ENCODE data around the gene MMP28.
A peak's percentile ranks its signal among the peaks of the same experiment; 100 is the strongest.
"Not testable (repeated sequence)": the region's sequence is repeated elsewhere in the genome, so short reads cannot be mapped to it uniquely, and the experiment has no call there.

Gene MMP28

GRCh38 chr17:35757243-35757642 is 38.2 kb downstream of the MMP28 start:
- no peak overlapping the region for H3K9ac ChIP-seq (ENCODE audit: insufficient read length)
- no peaks in the 10 kb centered on the region for H3K9me3 ChIP-seq (ENCODE audit: low read depth, low read length)
- no peaks in the 10 kb centered on the region for H3K36me3 ChIP-seq (ENCODE audit: insufficient read depth, low read length)
- DNase-seq (ENCODE audit: low read depth, low spot score), result no peak
- H3K4me3 ChIP-seq, result no peak overlapping the region
- H3K27ac ChIP-seq, result no peak overlapping the region
- no peak for TF ChIP-seq FOXP2 (optimal IDR thresholded peaks at IDR 0.05; ENCODE audit: control extremely low read depth, extremely low read length, insufficient read depth)
- no peak for TF ChIP-seq POLR2AphosphoS5 (IDR thresholded peaks at IDR 0.05; ENCODE audit: borderline replicate concordance, low read depth, low read length)
- no peak for TF ChIP-seq EZH2 (IDR thresholded peaks at IDR 0.05)

GRCh38 chr17:35752945-35753764 is 42.3 kb downstream of the MMP28 start, which contains the start of gene GAS2L2:
Gene GAS2L2 (minus strand): TSS chr17:35753239. CDS start chr17:35752850, 389 bp downstream.
- H3K9me3 ChIP-seq (ENCODE audit: low read depth, low read length), result no peaks in the 10 kb centered on the region
- H3K36me3 ChIP-seq (ENCODE audit: insufficient read depth, low read length), result no peaks in the 10 kb centered on the region
- H3K9ac ChIP-seq (ENCODE audit: insufficient read length), result no peak within 1 kb of the TSS
- no peak for DNase-seq (ENCODE audit: low read depth, low spot score)
- H3K27ac ChIP-seq, result no peak within 1 kb of the TSS
- no peak for TF ChIP-seq EZH2 (IDR thresholded peaks at IDR 0.05)
- no peak for TF ChIP-seq FOXP2 (optimal IDR thresholded peaks at IDR 0.05; ENCODE audit: control extremely low read depth, extremely low read length, insufficient read depth)
- TF ChIP-seq POLR2AphosphoS5 (IDR thresholded peaks at IDR 0.05; ENCODE audit: borderline replicate concordance, low read depth, low read length), result no peak
- H3K4me3 ChIP-seq, result no peak within 1 kb of the TSS

- DNase-seq (ENCODE audit: low read depth, low spot score), result no peak
- no peaks in the 10 kb centered on the region for H3K9me3 ChIP-seq (ENCODE audit: low read depth, low read length)
- H3K36me3 ChIP-seq (ENCODE audit: insufficient read depth, low read length), result no peaks in the 10 kb centered on the region
- TF ChIP-seq POLR2AphosphoS5 (IDR thresholded peaks at IDR 0.05; ENCODE audit: borderline replicate concordance, low read depth, low read length) (no peak), EZH2 (IDR thresholded peaks at IDR 0.05) (no peak), FOXP2 (optimal IDR thresholded peaks at IDR 0.05; ENCODE audit: control extremely low read depth, extremely low read length, insufficient read depth) (no peak)
- H3K27ac ChIP-seq, result no peak overlapping the region
- no peak overlapping the region for H3K4me3 ChIP-seq
- H3K9ac ChIP-seq (ENCODE audit: insufficient read length), result no peak overlapping the region
These were observed 43.0 kb downstream of the MMP28 start for GRCh38 chr17:35752471-35752870.

- H3K36me3 ChIP-seq (ENCODE audit: insufficient read depth, low read length); H3K27ac ChIP-seq; H3K4me3 ChIP-seq; H3K9ac ChIP-seq (ENCODE audit: insufficient read length); DNase-seq (ENCODE audit: low read depth, low spot score); H3K9me3 ChIP-seq (ENCODE audit: low read depth, low read length): not testable (repeated sequence)
These were observed 43.9 kb downstream of the MMP28 start for GRCh38 chr17:35751541-35751940.

- no peaks in the 10 kb centered on the region for H3K36me3 ChIP-seq (ENCODE audit: insufficient read depth, low read length)
- DNase-seq (ENCODE audit: low read depth, low spot score), result no peak
- no peak overlapping the region for H3K9ac ChIP-seq (ENCODE audit: insufficient read length)
- H3K4me3 ChIP-seq, result no peak overlapping the region
- H3K9me3 ChIP-seq (ENCODE audit: low read depth, low read length), result no peaks in the 10 kb centered on the region
- H3K27ac ChIP-seq, result no peak overlapping the region
- TF ChIP-seq EZH2 (IDR thresholded peaks at IDR 0.05) (no peak), FOXP2 (optimal IDR thresholded peaks at IDR 0.05; ENCODE audit: control extremely low read depth, extremely low read length, insufficient read depth) (no peak), POLR2AphosphoS5 (IDR thresholded peaks at IDR 0.05; ENCODE audit: borderline replicate concordance, low read depth, low read length) (no peak)
These were observed 44.7 kb downstream of the MMP28 start for GRCh38 chr17:35750526-35751395.

GRCh38 chr17:35749560-35750412 is 45.7 kb downstream of the MMP28 start:
- Histone ChIP-seq H3K9me3 (ENCODE audit: low read depth, low read length) (no peaks in the 10 kb centered on the region), H3K4me3 (0 out of 2 replicates have a peak overlapping the region, but pooled peaks have one; percentile 12), H3K27ac (no peak overlapping the region), H3K36me3 (ENCODE audit: insufficient read depth, low read length) (no peaks in the 10 kb centered on the region), H3K9ac (ENCODE audit: insufficient read length) (no peak overlapping the region)
- TF ChIP-seq FOXP2 (optimal IDR thresholded peaks at IDR 0.05; ENCODE audit: control extremely low read depth, extremely low read length, insufficient read depth) (no peak), POLR2AphosphoS5 (IDR thresholded peaks at IDR 0.05; ENCODE audit: borderline replicate concordance, low read depth, low read length) (no peak), EZH2 (IDR thresholded peaks at IDR 0.05) (no peak)
- DNase-seq (ENCODE audit: low read depth, low spot score), result no peak

GRCh38 chr17:35748979-35749378 is 46.5 kb downstream of the MMP28 start:
- no peak overlapping the region for H3K27ac ChIP-seq
- TF ChIP-seq FOXP2 (optimal IDR thresholded peaks at IDR 0.05; ENCODE audit: control extremely low read depth, extremely low read length, insufficient read depth) (no peak), EZH2 (IDR thresholded peaks at IDR 0.05) (no peak), POLR2AphosphoS5 (IDR thresholded peaks at IDR 0.05; ENCODE audit: borderline replicate concordance, low read depth, low read length) (no peak)
- H3K4me3 ChIP-seq, result no peak overlapping the region
- no peak for DNase-seq (ENCODE audit: low read depth, low spot score)
- no peaks in the 10 kb centered on the region for H3K36me3 ChIP-seq (ENCODE audit: insufficient read depth, low read length)
- no peaks in the 10 kb centered on the region for H3K9me3 ChIP-seq (ENCODE audit: low read depth, low read length)
- H3K9ac ChIP-seq (ENCODE audit: insufficient read length), result no peak overlapping the region
